Fibroblast of lung (primary cell): ENCODE data around the gene ISY1.

Experiments
- EZH2 ChIP-seq: IDR thresholded peaks from 2 replicates; pipeline ENCODE4 v1.5.1; 2012; ENCODE audit warnings: low read length, control low read depth, mild to moderate bottlenecking; ENCODE audit errors: missing control alignments
- TF ChIP-seq, protein P1 (sequence below), 2 donors: IDR thresholded peaks in 1 of 2; conservative IDR thresholded peaks in 1 of 2; 1 replicate in 1 of 2; 2 replicates in 1 of 2; pipeline ENCODE4 v1.5.1; 2011 to 2012; ENCODE audit warnings: low read length in 2 of 2, control low read depth in 1 of 2, inconsistent platforms in 1 of 2, low read depth in 1 of 2, mild to moderate bottlenecking in 1 of 2

- TF ChIP-seq, protein P1, sequence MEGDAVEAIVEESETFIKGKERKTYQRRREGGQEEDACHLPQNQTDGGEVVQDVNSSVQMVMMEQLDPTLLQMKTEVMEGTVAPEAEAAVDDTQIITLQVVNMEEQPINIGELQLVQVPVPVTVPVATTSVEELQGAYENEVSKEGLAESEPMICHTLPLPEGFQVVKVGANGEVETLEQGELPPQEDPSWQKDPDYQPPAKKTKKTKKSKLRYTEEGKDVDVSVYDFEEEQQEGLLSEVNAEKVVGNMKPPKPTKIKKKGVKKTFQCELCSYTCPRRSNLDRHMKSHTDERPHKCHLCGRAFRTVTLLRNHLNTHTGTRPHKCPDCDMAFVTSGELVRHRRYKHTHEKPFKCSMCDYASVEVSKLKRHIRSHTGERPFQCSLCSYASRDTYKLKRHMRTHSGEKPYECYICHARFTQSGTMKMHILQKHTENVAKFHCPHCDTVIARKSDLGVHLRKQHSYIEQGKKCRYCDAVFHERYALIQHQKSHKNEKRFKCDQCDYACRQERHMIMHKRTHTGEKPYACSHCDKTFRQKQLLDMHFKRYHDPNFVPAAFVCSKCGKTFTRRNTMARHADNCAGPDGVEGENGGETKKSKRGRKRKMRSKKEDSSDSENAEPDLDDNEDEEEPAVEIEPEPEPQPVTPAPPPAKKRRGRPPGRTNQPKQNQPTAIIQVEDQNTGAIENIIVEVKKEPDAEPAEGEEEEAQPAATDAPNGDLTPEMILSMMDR (conservative IDR thresholded peaks at IDR 0.05 in 1 of 2, IDR thresholded peaks at IDR 0.05 in 1 of 2; ENCODE audit: low read depth in 1 of 2, low read length in 2 of 2), result no peak
- TF ChIP-seq EZH2, result no peak
These were observed 59.3 kb downstream of the ISY1 start for GRCh38 chr3:129101370-129102138.
